IPS DF 4.7 (cell line): Measurements from ENCODE around the gene NRCAM.

ENCODE experiments used
- DNase-seq: peaks from one replicate; pipeline ENCODE4 v3.0.0-alpha.2; 2013; ENCODE audit warnings: low spot score; ENCODE audit errors: extremely low read depth

The NRCAM gene

GRCh38 chr7:108425714-108426275 is 30.4 kb downstream of the NRCAM start:
- DNase-seq, result no peak

- DNase-seq, result no peak
These were observed 32.2 kb downstream of the NRCAM start for GRCh38 chr7:108424013-108424412.

- no peak for DNase-seq
These were observed 32.9 kb downstream of the NRCAM start for GRCh38 chr7:108423089-108423989.

DNA sequence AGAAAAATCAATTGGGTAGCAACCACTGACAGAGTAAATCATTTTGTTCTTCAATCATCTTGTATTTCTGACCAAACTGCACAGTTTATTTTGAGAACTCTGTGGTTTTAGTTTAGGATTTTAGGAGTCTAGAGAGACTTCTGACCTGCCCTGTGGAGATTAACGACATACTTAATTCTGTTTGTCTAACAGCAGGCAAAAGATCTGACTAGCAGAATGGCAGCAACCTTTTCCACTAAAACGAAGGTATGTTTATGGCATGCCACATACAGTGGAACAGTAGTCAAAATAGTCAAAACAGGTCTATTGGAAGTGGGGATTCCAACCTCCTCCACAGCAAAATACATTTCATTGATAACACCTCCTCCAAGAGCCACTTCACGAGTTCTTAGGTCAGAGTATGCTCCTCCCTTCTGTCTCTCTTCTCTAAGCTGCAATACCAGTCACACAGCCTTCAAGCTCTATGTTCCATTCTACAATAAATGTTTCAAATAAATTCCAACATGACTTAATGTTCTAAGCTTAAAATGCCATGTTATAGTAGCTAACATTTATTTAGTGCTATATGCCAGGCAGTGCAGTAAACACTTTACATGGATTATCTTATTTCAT is 34.4 kb downstream of the NRCAM start:
- DNase-seq, result no peak

DNA sequence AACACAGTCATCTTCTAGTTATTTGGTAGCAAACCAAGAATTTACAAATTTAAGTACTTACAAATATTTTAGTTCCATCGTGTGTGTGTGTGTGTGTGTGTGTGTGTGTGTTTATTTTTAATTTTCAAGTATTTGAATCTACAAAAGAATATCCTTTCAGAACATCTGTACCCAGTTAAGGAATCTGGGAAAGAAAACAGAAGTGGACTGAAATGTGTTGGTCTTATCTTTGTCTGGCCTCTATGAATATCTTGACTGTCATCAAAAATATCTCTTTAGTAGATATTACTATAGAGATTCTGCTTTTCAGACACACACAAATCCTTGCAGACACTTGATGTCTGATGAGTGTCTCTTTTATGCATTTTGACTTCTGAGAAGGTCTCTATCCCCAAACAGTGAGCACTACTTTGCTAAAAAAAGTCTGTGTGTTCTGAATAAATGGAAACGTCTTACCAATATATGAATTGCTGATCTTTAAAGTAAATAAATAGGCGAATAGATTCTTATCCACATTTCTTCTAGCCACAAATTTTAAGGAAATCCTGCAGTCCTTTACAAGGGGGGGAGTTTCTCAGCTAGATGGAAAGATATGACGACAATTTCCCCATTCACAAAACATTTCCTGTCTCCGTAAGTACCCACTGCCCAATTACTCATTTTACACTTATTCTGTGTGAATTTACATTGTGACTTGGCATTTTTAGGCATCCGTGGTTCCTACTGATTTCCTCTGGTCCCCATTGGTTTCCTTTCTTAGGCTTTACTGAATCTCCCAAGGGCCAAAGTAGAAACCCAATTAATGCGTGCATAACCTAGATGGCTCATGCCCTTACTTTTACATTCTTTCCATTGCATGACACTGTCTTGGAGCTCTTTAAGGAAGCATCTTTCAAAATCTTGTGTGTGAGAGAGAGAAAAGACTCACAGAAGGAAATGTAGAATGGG is 36.0 kb downstream of the NRCAM start:
- no peak for DNase-seq

- DNase-seq, result no peak
These were observed 37.3 kb downstream of the NRCAM start for GRCh38 chr7:108418946-108419345.

GRCh38 chr7:108417926-108418325 is 38.3 kb downstream of the NRCAM start:
- no peak for DNase-seq

DNA sequence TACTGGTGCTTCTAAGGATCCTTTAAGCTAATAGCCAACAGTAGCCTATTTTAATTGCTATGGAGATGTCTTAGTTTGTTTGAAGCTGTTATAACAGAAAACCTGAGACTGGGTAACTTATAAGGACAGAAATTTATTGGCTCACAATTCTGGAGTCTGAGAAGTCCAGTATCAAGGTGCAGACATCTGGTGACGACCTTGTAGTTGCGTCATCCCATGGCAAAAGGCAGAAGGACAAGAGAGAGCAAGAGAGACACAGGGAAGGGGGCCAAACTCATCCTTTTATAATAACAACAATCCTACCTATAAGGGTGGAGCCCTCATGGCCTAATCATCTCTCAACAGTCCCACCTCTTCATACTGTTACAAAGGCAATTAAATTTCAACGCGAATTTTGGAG is 39.1 kb downstream of the NRCAM start:
- DNase-seq, result no peak

DNA sequence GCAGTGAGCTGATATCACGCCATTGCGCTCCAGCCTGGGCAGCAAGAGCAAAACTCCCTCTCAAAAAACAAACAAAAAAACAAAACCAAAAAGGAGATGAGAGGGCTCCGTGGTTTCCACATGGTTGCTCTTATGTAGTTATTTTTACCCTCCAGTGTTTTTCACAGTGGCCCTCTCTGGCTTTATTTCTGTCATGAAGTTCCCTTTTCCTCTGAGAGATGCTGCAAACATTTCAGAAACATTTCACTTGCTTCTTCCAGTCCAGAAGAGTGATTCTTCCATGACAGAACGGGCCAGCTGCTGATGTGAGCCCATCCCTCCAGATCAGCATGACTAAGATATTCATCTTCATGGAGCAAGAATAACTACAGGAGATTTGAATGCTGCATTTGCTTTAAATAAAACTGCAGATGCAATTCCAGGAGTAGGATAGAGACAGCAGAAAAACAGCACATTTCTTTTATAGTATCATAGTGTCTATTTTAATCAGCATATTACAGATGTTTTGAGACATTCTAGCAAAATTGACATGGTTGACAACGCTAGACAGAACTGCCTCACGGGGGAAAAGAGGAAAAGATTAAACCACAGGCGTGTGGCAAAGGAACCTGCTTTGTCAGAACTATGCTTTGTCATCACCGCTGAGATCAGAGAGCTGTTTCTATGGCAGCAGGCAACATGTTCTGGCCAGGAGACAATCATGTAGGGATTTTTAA is 40.3 kb downstream of the NRCAM start:
- DNase-seq, result no peak

GRCh38 chr7:108415084-108415483 is 41.2 kb downstream of the NRCAM start:
- DNase-seq, result no peak

DNA sequence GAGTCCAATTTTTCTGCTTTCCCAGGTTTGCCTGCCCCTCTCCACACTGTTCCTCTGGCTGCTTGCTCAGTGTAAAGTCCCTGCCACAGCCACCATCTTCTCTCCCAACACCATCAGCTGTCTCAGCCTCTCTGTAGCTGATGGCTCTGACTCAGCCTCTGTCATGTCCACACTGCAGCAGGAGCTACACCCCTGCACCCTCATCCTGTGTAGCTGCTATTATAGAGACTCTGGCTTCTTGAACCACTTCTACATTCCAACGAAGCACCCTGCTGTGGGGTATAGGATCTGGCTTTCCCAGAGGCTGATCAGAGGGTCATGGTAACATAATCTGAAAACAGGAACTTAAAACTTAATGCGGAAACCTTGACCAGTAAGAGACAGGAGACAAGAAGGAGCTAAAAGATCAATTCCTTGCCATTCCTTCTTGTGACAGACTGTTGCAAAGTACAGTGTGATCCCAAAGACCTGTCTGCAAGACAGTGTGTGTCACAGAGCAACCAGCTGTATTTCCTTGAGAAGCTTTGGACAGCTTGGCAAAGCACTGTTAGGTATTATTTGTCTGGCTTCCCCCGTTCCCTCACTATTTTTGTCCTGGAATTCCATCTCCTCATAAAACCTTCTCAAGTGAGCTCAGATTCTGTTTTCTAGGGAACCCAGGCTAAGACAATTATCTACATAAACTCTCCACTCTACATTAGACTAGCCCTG is 42.3 kb downstream of the NRCAM start:
- DNase-seq, result peak; percentile 16

GRCh38 chr7:108413337-108413736 is 42.9 kb downstream of the NRCAM start:
- DNase-seq, result no peak

GRCh38 chr7:108409146-108409545 is 47.1 kb downstream of the NRCAM start:
- no peak for DNase-seq

- no peak for DNase-seq
These were observed 47.8 kb downstream of the NRCAM start for GRCh38 chr7:108408296-108408991.

GRCh38 chr7:108407676-108408075 is 48.6 kb downstream of the NRCAM start:
- no peak for DNase-seq

DNA sequence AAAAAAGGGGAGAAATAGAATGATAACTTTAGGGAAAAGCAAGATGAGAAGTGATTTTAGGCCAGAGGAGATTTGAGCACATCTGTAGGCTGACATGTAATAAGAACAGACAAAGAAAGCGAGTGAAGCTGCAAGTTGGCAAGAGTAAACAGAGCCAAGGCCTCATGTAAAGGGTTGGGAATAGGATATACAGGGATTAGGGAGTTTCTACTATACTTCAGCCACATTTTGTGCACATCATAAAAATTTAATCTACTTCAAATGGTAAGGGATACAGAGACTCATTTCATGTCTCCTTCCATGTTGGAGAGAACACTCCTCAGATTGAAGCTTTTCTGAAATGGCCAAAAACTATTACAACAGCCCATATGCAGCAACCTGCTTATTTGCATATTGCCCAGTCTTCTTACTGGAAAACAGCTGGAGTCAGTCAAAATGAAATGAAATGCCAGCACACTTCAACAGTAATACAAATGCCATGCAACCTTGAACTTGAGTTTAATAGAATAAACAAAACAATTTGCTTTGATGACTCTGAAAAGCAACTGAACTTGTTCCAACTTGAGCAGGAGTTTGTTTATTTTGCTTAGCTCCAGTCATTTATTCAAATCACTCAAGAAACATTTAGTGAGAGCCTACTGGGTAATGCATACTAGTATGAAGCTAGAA is 49.9 kb downstream of the NRCAM start:
- no peak for DNase-seq

- no peak for DNase-seq
These were observed 51.5 kb downstream of the NRCAM start for GRCh38 chr7:108404509-108405420.
